ENCODE results near the gene MUS81. TPM values are rescaled to one million over a fixed set of nuclear protein-coding genes. Genes with fewer than 3 reads are reported as not detected.

Gene MUS81
- total RNA-seq, 5 donors from 2014 or later (not counting 1 experiment from before 2014, with no cell fraction given) = 55.5 to 118 (median 95.6) TPM

DNA sequence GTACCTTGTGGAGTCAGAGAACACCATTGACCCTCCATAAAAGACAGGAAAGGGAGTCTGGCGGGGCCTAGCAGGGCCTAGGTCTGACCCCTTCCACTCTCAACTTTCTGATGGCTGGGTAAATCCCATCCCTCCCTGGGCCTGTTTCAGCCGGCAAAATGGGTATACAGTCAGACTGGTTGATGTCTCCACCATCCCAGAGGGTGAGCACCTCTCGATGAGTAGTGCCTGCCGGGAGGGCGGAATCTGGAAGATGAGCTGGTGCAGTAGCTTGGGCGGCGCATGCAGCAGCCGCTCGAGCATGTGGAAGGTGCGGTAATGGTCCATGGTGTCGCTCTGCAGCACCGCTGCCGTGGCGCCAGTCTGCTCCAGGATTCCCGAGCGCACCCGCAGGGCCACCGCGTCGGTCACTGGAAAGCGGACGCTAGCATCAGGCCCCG lies 27.5 kb downstream of the MUS81 start:
- Mint-ChIP-seq H3K36me3 (peaks cover 4% of the 10 kb centered on the region), H3K9me3 (no peaks in the 10 kb centered on the region), H3K27ac (peak overlapping the region; percentile 93 to 99), H3K4me1 (peaks cover 62 to 70% (median 64%) of the 10 kb centered on the region in 3 donors), H3K27me3 (no peaks in the 10 kb centered on the region), H3K4me3 (peak overlapping the region; percentile 85 to 94 (median 92))
- H3K27me3 ChIP-seq (replicated peaks in 1 of 2; ENCODE audit: control insufficient read depth in 2 of 2, extremely low read depth in 1 of 2, insufficient read depth in 2 of 2, low read length in 1 of 2) = no peaks in the 10 kb centered on the region
- H3K36me3 ChIP-seq (ENCODE audit: control insufficient read depth in 2 of 2, extremely low read depth in 1 of 2, insufficient read depth in 1 of 2, low read length in 1 of 2) = peaks cover 12 to 36% of the 10 kb centered on the region in 2 donors
- DNase-seq = no peak
- no peaks in the 10 kb centered on the region for H3K9me3 ChIP-seq
- 7% methylated on average over 19 of the region's 23 CpGs for WGBS (ENCODE audit: insufficient coverage)
- H3K4me3 ChIP-seq (ENCODE audit: control insufficient read depth in 1 of 2, extremely low read depth in 1 of 2, low read length in 1 of 2) = peak overlapping the region; percentile 78 to 92
- CTCF ChIA-PET = interaction anchor here (0.6 to 9.7 kb wide), 26 partner anchors 11 to 273 kb away, joined by 3 to 167 read pairs (median 4); partner anchors contain the start of genes BANF1 (in 1 of the 2), CFL1 (in 1 of the 2), EIF1AD (in 1 of the 2) and FOSL1 (in 1 of the 2)
- POLR2A ChIA-PET = interaction anchor here (0.6 to 0.7 kb wide), 10 partner anchors 9 to 1662 kb away, joined by 3 to 6 read pairs (median 4); partner anchors contain the start of genes MUS81 (in 1 of the 2), NUDT22 (in 1 of the 2), SCYL1 (in 1 of the 2) and TRPT1 (in 1 of the 2)
- peak overlapping the region; percentile 91 for H3K27ac ChIP-seq (ENCODE audit: low read length)
- no peak for ATAC-seq (replicated peaks in 1 of 4)
- peaks cover 23 to 63% of the 10 kb centered on the region in 2 experiments for H3K4me1 ChIP-seq (ENCODE audit: control insufficient read depth in 1 of 2, extremely low read depth in 1 of 2, insufficient read depth in 2 of 2, low read length in 2 of 2)

DNA sequence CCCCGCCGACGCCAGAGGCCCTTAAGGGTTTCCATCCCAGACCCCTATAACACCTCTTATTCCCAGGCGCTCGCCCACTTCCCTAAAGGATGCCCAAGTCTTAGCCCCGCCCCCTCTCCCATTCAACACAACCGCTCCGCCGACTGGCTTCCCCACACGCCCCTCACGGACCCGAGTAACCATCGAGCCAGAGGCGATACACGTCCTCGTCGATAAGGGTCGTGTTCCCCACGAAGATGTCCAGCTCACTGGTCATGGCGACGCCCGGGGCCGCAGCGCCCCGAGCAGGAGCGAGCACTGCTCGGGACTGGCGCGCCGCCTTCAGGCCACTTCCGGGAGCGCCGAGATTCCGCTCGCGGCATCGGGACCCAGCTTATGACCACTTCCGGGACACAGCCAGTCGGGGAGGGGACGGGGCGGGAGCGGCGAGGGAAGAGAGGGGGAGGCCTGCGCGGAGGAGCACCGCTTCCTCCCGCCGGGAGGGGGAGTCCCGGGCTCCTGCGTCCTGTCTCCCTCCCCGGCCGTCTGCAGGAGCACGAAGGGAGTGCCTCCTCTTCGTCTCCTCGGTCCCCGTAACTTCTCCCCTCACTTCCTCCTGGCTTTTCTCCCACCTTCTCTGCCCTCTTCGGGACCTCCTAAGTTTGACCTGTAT lies 28.1 kb downstream of the MUS81 start, which contains the start of gene FIBP:
FIBP (minus strand) TSS at position 309 of the 652 bp plus-strand sequence; CDS start at position 256, 53 bp downstream.
- no peaks in the 10 kb centered on the region for H3K9me3 Mint-ChIP-seq
- peak; percentile 89 to 96 (median 94) for DNase-seq
- peak within 1 kb of the TSS; percentile 85 to 94 (median 92) for H3K4me3 Mint-ChIP-seq
- H3K36me3 Mint-ChIP-seq = peaks cover 4% of the 10 kb centered on the region
- Histone ChIP-seq H3K36me3 (ENCODE audit: control insufficient read depth in 2 of 2, extremely low read depth in 1 of 2, insufficient read depth in 1 of 2, low read length in 1 of 2) (peaks cover 11 to 31% of the 10 kb centered on the region in 2 donors), H3K4me1 (ENCODE audit: control insufficient read depth in 1 of 2, extremely low read depth in 1 of 2, insufficient read depth in 2 of 2, low read length in 2 of 2) (peaks cover 23 to 65% of the 10 kb centered on the region in 2 experiments), H3K4me3 (ENCODE audit: control insufficient read depth in 1 of 2, extremely low read depth in 1 of 2, low read length in 1 of 2) (peak within 1 kb of the TSS; percentile 78 to 92), H3K9me3 (no peaks in the 10 kb centered on the region), H3K27ac (ENCODE audit: low read length) (peak within 1 kb of the TSS; percentile 91), H3K27me3 (replicated peaks in 1 of 2; ENCODE audit: control insufficient read depth in 2 of 2, extremely low read depth in 1 of 2, insufficient read depth in 2 of 2, low read length in 1 of 2) (no peaks in the 10 kb centered on the region)
- POLR2A ChIA-PET = interaction anchor here (0.6 to 3.7 kb wide), 10 partner anchors 13 to 1662 kb away, joined by 3 to 20 read pairs (median 4); partner anchors contain the start of genes MUS81 (in 2 of the 2), NUDT22 (in 1 of the 2), SCYL1 (in 1 of the 2) and TRPT1 (in 1 of the 2)
- peak within 1 kb of the TSS; percentile 93 to 99 for H3K27ac Mint-ChIP-seq
- CTCF ChIA-PET = interaction anchor here (0.6 to 9.7 kb wide), 29 partner anchors 11 to 973 kb away, joined by 3 to 167 read pairs (median 4); partner anchors contain the start of genes BANF1 (in 1 of the 2), CFL1 (in 1 of the 2), EIF1AD (in 1 of the 2) and FOSL1 (in 1 of the 2)
- under 1% methylated on average over 37 of the region's 57 CpGs for WGBS (ENCODE audit: insufficient coverage)
- peaks cover 67 to 75% (median 70%) of the 10 kb centered on the region in 3 donors for H3K4me1 Mint-ChIP-seq
- no peaks in the 10 kb centered on the region for H3K27me3 Mint-ChIP-seq
- ATAC-seq (replicated peaks in 1 of 4) = peak; percentile 66 to 68 (median 67)

DNA sequence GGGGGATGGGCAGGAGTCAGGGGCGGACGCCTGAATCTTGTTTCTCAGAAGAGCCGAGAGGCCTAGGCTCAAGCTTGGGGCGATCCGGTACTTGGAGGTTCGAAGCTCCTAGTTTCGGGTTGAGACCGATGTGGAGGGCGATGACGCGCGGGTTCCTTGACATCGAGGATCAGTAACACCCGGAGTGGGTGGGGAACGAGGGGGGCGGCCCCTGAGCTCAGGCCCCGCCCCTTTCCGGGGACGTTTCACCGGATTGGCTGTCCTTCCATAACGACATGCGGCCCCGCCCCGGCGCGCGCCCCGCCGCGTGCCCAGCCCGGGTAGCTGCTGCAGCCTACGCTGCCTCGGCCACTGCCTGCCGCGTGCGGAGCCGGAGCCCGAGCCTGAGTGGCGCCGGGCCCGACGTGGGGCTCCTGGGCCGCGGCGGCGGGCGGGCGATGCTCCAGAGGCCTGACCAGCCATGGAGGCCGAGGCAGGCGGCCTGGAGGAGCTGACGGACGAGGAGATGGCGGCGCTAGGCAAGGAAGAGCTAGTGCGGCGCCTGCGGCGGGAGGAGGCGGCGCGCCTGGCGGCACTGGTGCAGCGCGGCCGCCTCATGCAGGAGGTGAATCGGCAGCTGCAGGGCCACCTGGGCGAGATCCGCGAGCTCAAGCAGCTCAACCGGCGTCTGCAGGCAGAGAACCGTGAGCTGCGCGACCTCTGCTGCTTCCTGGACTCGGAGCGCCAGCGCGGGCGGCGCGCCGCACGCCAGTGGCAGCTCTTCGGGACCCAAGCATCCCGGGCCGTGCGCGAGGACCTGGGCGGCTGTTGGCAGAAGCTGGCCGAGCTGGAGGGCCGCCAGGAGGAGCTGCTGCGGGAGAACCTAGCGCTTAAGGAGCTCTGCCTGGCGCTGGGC lies 30.3 kb downstream of the MUS81 start, which contains the start of gene CCDC85B:
CCDC85B (plus strand) TSS at position 350 of the 895 bp plus-strand sequence; CDS start at position 461, 111 bp downstream.
- H3K4me3 Mint-ChIP-seq = peak within 1 kb of the TSS; percentile 85 to 94 (median 92)
- Histone ChIP-seq H3K36me3 (ENCODE audit: control insufficient read depth in 2 of 2, extremely low read depth in 1 of 2, insufficient read depth in 1 of 2, low read length in 1 of 2) (peaks cover 3 to 9% of the 10 kb centered on the region in 2 donors), H3K27ac (ENCODE audit: low read length) (peak within 1 kb of the TSS; percentile 91), H3K27me3 (replicated peaks in 1 of 2; ENCODE audit: control insufficient read depth in 2 of 2, extremely low read depth in 1 of 2, insufficient read depth in 2 of 2, low read length in 1 of 2) (no peaks in the 10 kb centered on the region), H3K4me1 (ENCODE audit: control insufficient read depth in 1 of 2, extremely low read depth in 1 of 2, insufficient read depth in 2 of 2, low read length in 2 of 2) (peaks cover 30 to 67% of the 10 kb centered on the region in 2 experiments), H3K9me3 (no peaks in the 10 kb centered on the region), H3K4me3 (ENCODE audit: control insufficient read depth in 1 of 2, extremely low read depth in 1 of 2, low read length in 1 of 2) (peak within 1 kb of the TSS; percentile 77 to 83)
- ATAC-seq (replicated peaks in 1 of 4) (peak; percentile 74 to 80 (median 74)), DNase-seq (peak; percentile 92 to 99 (median 97))
- CTCF ChIA-PET = interaction anchor here (0.5 to 9.7 kb wide), 16 partner anchors 7 to 275 kb away, joined by 3 to 167 read pairs (median 4); partner anchors contain the start of genes BANF1 (in 1 of the 2), C11orf68 (in 1 of the 2), CFL1 (in 1 of the 2) and FOSL1 (in 1 of the 2)
- H3K27ac Mint-ChIP-seq = peak within 1 kb of the TSS; percentile 93 to 99
- POLR2A ChIA-PET = interaction anchor here (0.5 to 3.7 kb wide), 16 partner anchors 8 to 276 kb away, joined by 3 to 20 read pairs (median 4); partner anchors contain the start of genes BANF1 (in 1 of the 2), EIF1AD (in 1 of the 2), FOSL1 (in 1 of the 2) and MUS81 (in 1 of the 2)
- WGBS (ENCODE audit: insufficient coverage) = under 1% methylated on average over 94 of the region's 94 CpGs
- no peaks in the 10 kb centered on the region for H3K9me3 Mint-ChIP-seq
- no peaks in the 10 kb centered on the region for H3K27me3 Mint-ChIP-seq
- peaks cover 66 to 72% (median 69%) of the 10 kb centered on the region in 3 donors for H3K4me1 Mint-ChIP-seq
- no peaks in the 10 kb centered on the region for H3K36me3 Mint-ChIP-seq

- peak in 3 of 35 experiments; percentile 9 to 50 (median 23) for DNase-seq
- H3K4me1 ChIP-seq (ENCODE audit: control insufficient read depth in 1 of 2, extremely low read depth in 1 of 2, insufficient read depth in 2 of 2, low read length in 2 of 2) = peaks cover 30 to 67% of the 10 kb centered on the region in 2 experiments
- H3K4me3 Mint-ChIP-seq = peak overlapping the region; percentile 79 to 94 (median 92)
These were observed 31.2 kb downstream of the MUS81 start for GRCh38 chr11:65891219-65892136.

More at GRCh38 chr11:65891219-65892136, 31.2 kb downstream of the MUS81 start:
- ChIA-PET POLR2A (interaction anchor here (0.7 to 3.7 kb wide), 4 partner anchors 9 to 32 kb away, joined by 4 to 20 read pairs (median 10); partner anchors contain the start of genes FOSL1 (in 1 of the 2) and MUS81 (in 1 of the 2)), CTCF (interaction anchor here in 1 of 2 donors (0.8 to 9.7 kb wide), 13 partner anchors 7 to 276 kb away, joined by 3 to 167 read pairs (median 4); partner anchors contain the start of genes BANF1, CFL1, FOSL1 and KAT5)
- Mint-ChIP-seq H3K4me1 (peaks cover 64 to 72% (median 70%) of the 10 kb centered on the region in 3 donors), H3K27me3 (no peaks in the 10 kb centered on the region), H3K9me3 (no peaks in the 10 kb centered on the region), H3K27ac (peak overlapping the region; percentile 92 to 93), H3K36me3 (no peaks in the 10 kb centered on the region)
- ATAC-seq (replicated peaks in 1 of 4) = no peak
- Histone ChIP-seq H3K36me3 (ENCODE audit: control insufficient read depth in 2 of 2, extremely low read depth in 1 of 2, insufficient read depth in 1 of 2, low read length in 1 of 2) (peaks cover 0 to 1% of the 10 kb centered on the region in 2 donors), H3K27ac (ENCODE audit: low read length) (peak overlapping the region; percentile 83), H3K27me3 (replicated peaks in 1 of 2; ENCODE audit: control insufficient read depth in 2 of 2, extremely low read depth in 1 of 2, insufficient read depth in 2 of 2, low read length in 1 of 2) (no peaks in the 10 kb centered on the region), H3K4me3 (ENCODE audit: control insufficient read depth in 1 of 2, extremely low read depth in 1 of 2, low read length in 1 of 2) (peak overlapping the region; percentile 77 to 83), H3K9me3 (no peaks in the 10 kb centered on the region)
- under 1% methylated on average over 47 of the region's 57 CpGs for WGBS (ENCODE audit: insufficient coverage)

Data from T-cell (primary cell).